Right renal pelvis (tissue), 4 donors: Measurements from ENCODE around the gene GKAP1. TPM values are rescaled to one million over a fixed set of nuclear protein-coding genes. Genes with fewer than 3 reads are reported as not detected.

Source experiments
- polyA plus RNA-seq, 4 donors: library from polyadenylated mRNA; unstranded; fragments of 120-200 nt; gene quantifications; one replicate each; pipeline ENCODE4 v1.2.1, GENCODE V29; 2013; ENCODE audit not compliant: insufficient read length in 4 of 4

The GKAP1 gene
- polyA plus RNA-seq, 4 donors = 15.9 to 19.2 (median 16.7) TPM

Other genes with a start within 250 kb of the GKAP1 start
- gene IDNK, start 194.6 kb downstream of the GKAP1 start, polyA plus RNA-seq = 10 to 100 TPM; 12.1 to 16.0 (median 13.5) TPM
- 100 to 1,000 TPM; 108 to 123 (median 119) TPM for gene UBQLN1, start 109.8 kb downstream of the GKAP1 start, polyA plus RNA-seq
- 10 to 100 TPM; 16.0 to 21.2 (median 19.3) TPM for gene KIF27, start 103.7 kb upstream of the GKAP1 start, polyA plus RNA-seq
- gene HNRNPK, start 162.4 kb upstream of the GKAP1 start, polyA plus RNA-seq = 1,000 to 10,000 TPM in 3 of 4 donors, 100 to 1,000 TPM in 1; 885 to 1,042 (median 1,027) TPM
- 10 to 100 TPM; 20.5 to 26.8 (median 24.7) TPM for gene RMI1, start 163.0 kb upstream of the GKAP1 start, polyA plus RNA-seq